HEK293T (cell line): ENCODE results near the gene GTF3C5.
"Not testable (repeated sequence)": the region's sequence is repeated elsewhere in the genome, so short reads cannot be mapped to it uniquely, and the experiment has no call there.

Experiments
- CTCF ChIA-PET: fragments of 350-600 bp; formaldehyde crosslinking; extraction: SDS; loops from one replicate; lab custom pipeline; 2021; ENCODE audit warnings: antibody characterized with exemption, inconsistent platforms; lab: Yijun Ruan, JAX
- POLR2A ChIA-PET: fragments of 350-600 bp; formaldehyde crosslinking; extraction: SDS; loops from one replicate; lab custom pipeline; 2020; ENCODE audit warnings: antibody characterized with exemption, inconsistent platforms; lab: Yijun Ruan, JAX
- DNase-seq: peaks from one replicate; pipeline ENCODE4 v3.0.0; 2012; ENCODE audit warnings: mixed read lengths; ENCODE audit errors: extremely low spot score
- ARNT ChIP-seq: fragments of 450-650 bp; IDR thresholded peaks from 2 replicates; pipeline ENCODE4 v1.6.1; 2017; ENCODE audit warnings: mild to moderate bottlenecking
- BHLHE40 ChIP-seq: fragments of 450-650 bp; IDR thresholded peaks from 2 replicates; pipeline ENCODE4 v1.6.1; 2016; ENCODE audit warnings: mild to moderate bottlenecking, moderate library complexity, borderline replicate concordance
- CTBP1 ChIP-seq: fragments of 450-650 bp; IDR thresholded peaks from 2 replicates; pipeline ENCODE4 v1.6.1; 2016; ENCODE audit warnings: borderline replicate concordance
- ELF4 ChIP-seq: fragments of 450-650 bp; IDR thresholded peaks from 2 replicates; pipeline ENCODE4 v1.6.1; 2017; ENCODE audit warnings: antibody characterized with exemption
- FOXA1 ChIP-seq: fragments of 450-650 bp; IDR thresholded peaks from 2 replicates; pipeline ENCODE4 v1.6.1; 2016; ENCODE audit warnings: mild to moderate bottlenecking
- FOXK2 ChIP-seq: fragments of 450-650 bp; IDR thresholded peaks from 2 replicates; pipeline ENCODE4 v1.6.1; 2016; ENCODE audit warnings: mild to moderate bottlenecking
- FOXM1 ChIP-seq: fragments of 450-650 bp; IDR thresholded peaks from 2 replicates; pipeline ENCODE4 v1.6.1; 2017; ENCODE audit warnings: mild to moderate bottlenecking, borderline replicate concordance
- HDGF ChIP-seq: fragments of 450-650 bp; IDR thresholded peaks from 2 replicates; pipeline ENCODE4 v1.6.1; 2017; ENCODE audit warnings: antibody characterized with exemption, borderline replicate concordance
- L3MBTL2 ChIP-seq: fragments of 450-650 bp; conservative IDR thresholded peaks from 2 replicates; pipeline ENCODE4 v1.6.1; 2016; ENCODE audit warnings: mild to moderate bottlenecking
- LEF1 ChIP-seq: fragments of 450-650 bp; IDR thresholded peaks from 2 replicates; pipeline ENCODE4 v1.6.1; 2017; ENCODE audit warnings: mild to moderate bottlenecking, borderline replicate concordance
- NFRKB ChIP-seq: fragments of 450-650 bp; IDR thresholded peaks from 2 replicates; pipeline ENCODE4 v1.6.1; 2016; ENCODE audit warnings: mild to moderate bottlenecking, moderate library complexity
- SP1 ChIP-seq: fragments of 450-650 bp; IDR thresholded peaks from 2 replicates; pipeline ENCODE4 v1.6.1; 2017
- SUZ12 ChIP-seq: fragments of 450-650 bp; IDR thresholded peaks from 2 replicates; pipeline ENCODE4 v1.6.1; 2016; ENCODE audit warnings: mild to moderate bottlenecking
- TARDBP ChIP-seq: fragments of 450-650 bp; IDR thresholded peaks from 2 replicates; pipeline ENCODE4 v1.6.1; 2016
- ZNF384 ChIP-seq: fragments of 450-650 bp; IDR thresholded peaks from 2 replicates; pipeline ENCODE4 v1.6.1; 2016
- TF ChIP-seq, protein P1 (sequence below): fragments of 450-650 bp; IDR thresholded peaks from 2 replicates; pipeline ENCODE4 v1.6.1; 2016

GTF3C5 gene

DNA sequence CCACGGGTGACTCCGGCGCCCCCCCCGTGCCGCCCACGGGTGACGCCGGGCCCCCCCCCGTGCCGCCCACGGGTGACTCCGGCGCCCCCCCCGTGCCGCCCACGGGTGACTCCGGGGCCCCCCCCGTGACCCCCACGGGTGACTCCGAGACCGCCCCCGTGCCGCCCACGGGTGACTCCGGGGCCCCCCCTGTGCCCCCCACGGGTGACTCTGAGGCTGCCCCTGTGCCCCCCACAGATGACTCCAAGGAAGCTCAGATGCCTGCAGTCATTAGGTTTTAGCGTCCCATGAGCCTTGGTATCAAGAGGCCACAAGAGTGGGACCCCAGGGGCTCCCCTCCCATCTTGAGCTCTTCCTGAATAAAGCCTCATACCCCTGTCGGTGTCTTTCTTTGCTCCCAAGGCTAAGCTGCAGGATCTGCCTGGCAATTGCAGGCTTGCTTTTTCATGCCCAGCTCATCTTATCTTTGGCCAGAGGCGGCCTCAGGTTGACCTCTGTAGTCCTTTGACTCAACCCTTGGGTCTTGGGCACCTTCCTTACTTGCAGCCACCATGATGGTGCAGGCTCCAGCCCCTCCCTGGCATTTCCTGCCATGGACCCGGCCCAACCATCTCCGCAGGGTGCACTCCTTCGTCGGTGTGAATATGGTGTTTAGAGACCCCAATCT, 40.8 kb downstream of the GTF3C5 start:
- TF ChIP-seq NFRKB: no peak
- no peak for TF ChIP-seq ZNF384
- TF ChIP-seq FOXM1: no peak
- TF ChIP-seq HDGF: no peak
- TF ChIP-seq CTBP1: no peak
- no peak for TF ChIP-seq BHLHE40
- TF ChIP-seq SP1: no peak
- no peak for TF ChIP-seq FOXA1
- no peak for TF ChIP-seq TARDBP
- TF ChIP-seq, protein P1, sequence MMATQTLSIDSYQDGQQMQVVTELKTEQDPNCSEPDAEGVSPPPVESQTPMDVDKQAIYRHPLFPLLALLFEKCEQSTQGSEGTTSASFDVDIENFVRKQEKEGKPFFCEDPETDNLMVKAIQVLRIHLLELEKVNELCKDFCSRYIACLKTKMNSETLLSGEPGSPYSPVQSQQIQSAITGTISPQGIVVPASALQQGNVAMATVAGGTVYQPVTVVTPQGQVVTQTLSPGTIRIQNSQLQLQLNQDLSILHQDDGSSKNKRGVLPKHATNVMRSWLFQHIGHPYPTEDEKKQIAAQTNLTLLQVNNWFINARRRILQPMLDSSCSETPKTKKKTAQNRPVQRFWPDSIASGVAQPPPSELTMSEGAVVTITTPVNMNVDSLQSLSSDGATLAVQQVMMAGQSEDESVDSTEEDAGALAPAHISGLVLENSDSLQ: no peak
- no peak for TF ChIP-seq SUZ12
- no peak for TF ChIP-seq LEF1
- no peak for TF ChIP-seq ELF4
- TF ChIP-seq FOXK2: no peak
- no peak for TF ChIP-seq L3MBTL2
- no peak for TF ChIP-seq ARNT

DNA sequence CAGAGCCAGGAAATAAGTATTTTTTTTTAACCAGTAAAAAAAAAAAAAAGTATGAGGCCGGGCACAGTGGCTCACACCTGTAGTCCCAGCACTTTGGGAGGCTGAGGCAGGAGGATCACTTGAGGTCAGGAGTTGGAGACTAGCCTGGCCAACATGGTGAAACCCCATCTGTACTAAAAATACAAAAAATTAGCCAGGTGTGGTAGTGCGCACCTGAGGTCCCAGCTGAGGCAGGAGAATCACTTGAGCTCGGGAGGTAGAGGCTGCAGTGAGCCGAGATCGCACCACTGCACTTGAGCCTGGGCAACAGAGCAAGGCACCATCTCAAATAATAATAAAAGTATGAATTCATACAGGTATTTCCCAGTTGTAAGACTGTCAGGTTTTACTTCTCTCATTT, 41.4 kb downstream of the GTF3C5 start:
- CTCF ChIA-PET, POLR2A ChIA-PET, DNase-seq: not testable (repeated sequence)

More for the DNA sequence above, 40.8 kb downstream of the GTF3C5 start:
- POLR2A ChIA-PET: no interaction called here
- no peak for DNase-seq
- CTCF ChIA-PET: no interaction called here

GRCh38 chr9:133073086-133074014, 42.6 kb downstream of the GTF3C5 start:
- DNase-seq: no peak
- CTCF ChIA-PET: no interaction called here
- POLR2A ChIA-PET: no interaction called here
- TF ChIP-seq CTBP1: no peak
- TF ChIP-seq ZNF384: no peak
- no peak for TF ChIP-seq BHLHE40
- no peak for TF ChIP-seq ELF4
- TF ChIP-seq L3MBTL2: no peak
- TF ChIP-seq SP1: no peak
- TF ChIP-seq FOXA1: no peak
- no peak for TF ChIP-seq FOXM1
- TF ChIP-seq, protein P1: no peak
- no peak for TF ChIP-seq NFRKB
- no peak for TF ChIP-seq ARNT
- no peak for TF ChIP-seq TARDBP
- no peak for TF ChIP-seq LEF1

DNA sequence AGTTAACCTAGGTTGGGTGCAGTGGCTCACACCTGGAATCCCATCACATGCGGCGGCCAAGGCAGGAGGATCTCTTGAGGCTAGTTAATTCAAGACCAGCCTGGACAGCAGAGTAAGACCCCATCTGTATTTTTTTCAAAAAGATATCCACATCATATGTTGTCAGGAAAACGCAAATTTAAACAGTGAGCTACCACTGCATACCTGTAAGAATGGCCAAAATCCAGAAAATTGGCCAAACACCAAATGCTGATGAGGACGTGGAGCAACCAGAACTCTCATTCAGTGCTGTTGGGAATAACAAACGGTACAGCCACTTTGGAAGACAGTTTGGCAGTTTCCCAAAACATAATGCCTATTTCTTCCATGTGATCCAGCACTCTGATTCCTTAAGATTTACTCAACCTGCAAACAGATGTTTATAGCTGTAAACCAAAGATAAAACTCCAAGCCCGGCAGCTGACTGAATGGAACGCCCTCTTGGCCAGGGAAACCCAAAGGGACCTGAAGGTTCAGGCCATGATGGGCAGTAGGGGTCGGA, 43.4 kb downstream of the GTF3C5 start:
- DNase-seq: no peak
- ChIA-PET CTCF (no interaction called here), POLR2A (no interaction called here)
- TF ChIP-seq CTBP1: no peak
- TF ChIP-seq ARNT: no peak
- no peak for TF ChIP-seq L3MBTL2
- TF ChIP-seq HDGF: no peak
- TF ChIP-seq BHLHE40: no peak
- no peak for TF ChIP-seq LEF1
- no peak for TF ChIP-seq TARDBP
- no peak for TF ChIP-seq NFRKB

GRCh38 chr9:133075925-133076630, 45.3 kb downstream of the GTF3C5 start:
- no peak for TF ChIP-seq HDGF
- TF ChIP-seq ELF4: no peak
- TF ChIP-seq, protein P1: no peak
- TF ChIP-seq FOXA1: no peak
- no peak for TF ChIP-seq NFRKB
- TF ChIP-seq L3MBTL2: no peak
- no peak for TF ChIP-seq FOXK2
- TF ChIP-seq SP1: no peak
- no peak for TF ChIP-seq FOXM1
- TF ChIP-seq ARNT: no peak
- no peak for TF ChIP-seq CTBP1
- TF ChIP-seq LEF1: no peak
- no peak for TF ChIP-seq SUZ12
- no peak for TF ChIP-seq ZNF384
- POLR2A ChIA-PET: interaction anchor here (1.5 kb wide), 1 partner anchor 46 kb away, joined by 4 read pairs; the partner anchor contains the start of gene GTF3C5
- DNase-seq: no peak
- CTCF ChIA-PET: interaction anchor here (0.8 to 2.2 kb wide), 2 partner anchors 10 to 13 kb away, joined by 4 to 6 read pairs; no protein-coding TSS in a partner anchor
